B cell (primary cell): ENCODE data around the gene ARHGAP25.

Source experiments
- EZH2 ChIP-seq: IDR thresholded peaks from 2 replicates; pipeline ENCODE4 v1.6.1; 2012; ENCODE audit warnings: borderline replicate concordance, low read depth, mild to moderate bottlenecking, moderate library complexity, low read length; ENCODE audit not compliant: insufficient read depth, poor library complexity, severe bottlenecking
- TF ChIP-seq, protein P1 (sequence below): fragments of 200-600 bp; IDR thresholded peaks from one replicate; pipeline ENCODE4 v1.8.0; 2022; ENCODE audit warnings: antibody characterized with exemption, mild to moderate bottlenecking

DNA sequence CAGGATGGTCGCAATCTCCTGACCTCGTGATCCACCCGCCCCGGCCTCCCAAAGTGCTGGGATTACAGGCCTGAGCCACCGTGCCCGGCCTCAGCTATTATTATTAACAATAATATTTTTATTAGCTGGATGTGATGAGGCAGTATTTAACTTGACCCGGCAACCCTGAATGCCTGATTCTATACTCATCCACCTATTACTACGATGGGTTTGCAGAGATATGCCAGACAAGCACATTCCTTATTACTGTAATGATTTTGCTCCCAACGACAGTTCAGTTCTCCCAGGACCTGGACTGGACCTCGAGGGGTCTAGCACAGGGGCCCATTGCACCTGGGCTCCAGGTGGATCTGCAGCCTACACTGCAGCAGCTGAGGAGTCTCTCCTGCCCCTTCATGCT, 104.0 kb downstream of the ARHGAP25 start:
- TF ChIP-seq, protein P1, sequence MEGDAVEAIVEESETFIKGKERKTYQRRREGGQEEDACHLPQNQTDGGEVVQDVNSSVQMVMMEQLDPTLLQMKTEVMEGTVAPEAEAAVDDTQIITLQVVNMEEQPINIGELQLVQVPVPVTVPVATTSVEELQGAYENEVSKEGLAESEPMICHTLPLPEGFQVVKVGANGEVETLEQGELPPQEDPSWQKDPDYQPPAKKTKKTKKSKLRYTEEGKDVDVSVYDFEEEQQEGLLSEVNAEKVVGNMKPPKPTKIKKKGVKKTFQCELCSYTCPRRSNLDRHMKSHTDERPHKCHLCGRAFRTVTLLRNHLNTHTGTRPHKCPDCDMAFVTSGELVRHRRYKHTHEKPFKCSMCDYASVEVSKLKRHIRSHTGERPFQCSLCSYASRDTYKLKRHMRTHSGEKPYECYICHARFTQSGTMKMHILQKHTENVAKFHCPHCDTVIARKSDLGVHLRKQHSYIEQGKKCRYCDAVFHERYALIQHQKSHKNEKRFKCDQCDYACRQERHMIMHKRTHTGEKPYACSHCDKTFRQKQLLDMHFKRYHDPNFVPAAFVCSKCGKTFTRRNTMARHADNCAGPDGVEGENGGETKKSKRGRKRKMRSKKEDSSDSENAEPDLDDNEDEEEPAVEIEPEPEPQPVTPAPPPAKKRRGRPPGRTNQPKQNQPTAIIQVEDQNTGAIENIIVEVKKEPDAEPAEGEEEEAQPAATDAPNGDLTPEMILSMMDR, result no peak
- no peak for TF ChIP-seq EZH2
